GM12875 (cell line): ENCODE data around the gene PCDHB7.
"Not testable (repeated sequence)": the region's sequence is repeated elsewhere in the genome, so short reads cannot be mapped to it uniquely, and the experiment has no call there.

Experiments used
- H3K4me3 ChIP-seq: one replicate; pipeline ENCODE4 v1.5.1; 2011; ENCODE audit warnings: low read depth, low read length, control low read depth
- TF ChIP-seq, protein P1 (sequence below): IDR thresholded peaks from 2 replicates; pipeline ENCODE4 v1.5.1; 2011; ENCODE audit warnings: low read depth, mild to moderate bottlenecking, control low read depth, inconsistent platforms, low read length, moderate library complexity, borderline replicate concordance; ENCODE audit not compliant: insufficient read depth

Gene PCDHB7

GRCh38 chr5:141150224-141150992 lies 22.0 kb upstream of the PCDHB7 start:
- H3K4me3 ChIP-seq = no peak overlapping the region
- TF ChIP-seq, protein P1, sequence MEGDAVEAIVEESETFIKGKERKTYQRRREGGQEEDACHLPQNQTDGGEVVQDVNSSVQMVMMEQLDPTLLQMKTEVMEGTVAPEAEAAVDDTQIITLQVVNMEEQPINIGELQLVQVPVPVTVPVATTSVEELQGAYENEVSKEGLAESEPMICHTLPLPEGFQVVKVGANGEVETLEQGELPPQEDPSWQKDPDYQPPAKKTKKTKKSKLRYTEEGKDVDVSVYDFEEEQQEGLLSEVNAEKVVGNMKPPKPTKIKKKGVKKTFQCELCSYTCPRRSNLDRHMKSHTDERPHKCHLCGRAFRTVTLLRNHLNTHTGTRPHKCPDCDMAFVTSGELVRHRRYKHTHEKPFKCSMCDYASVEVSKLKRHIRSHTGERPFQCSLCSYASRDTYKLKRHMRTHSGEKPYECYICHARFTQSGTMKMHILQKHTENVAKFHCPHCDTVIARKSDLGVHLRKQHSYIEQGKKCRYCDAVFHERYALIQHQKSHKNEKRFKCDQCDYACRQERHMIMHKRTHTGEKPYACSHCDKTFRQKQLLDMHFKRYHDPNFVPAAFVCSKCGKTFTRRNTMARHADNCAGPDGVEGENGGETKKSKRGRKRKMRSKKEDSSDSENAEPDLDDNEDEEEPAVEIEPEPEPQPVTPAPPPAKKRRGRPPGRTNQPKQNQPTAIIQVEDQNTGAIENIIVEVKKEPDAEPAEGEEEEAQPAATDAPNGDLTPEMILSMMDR = no peak

DNA sequence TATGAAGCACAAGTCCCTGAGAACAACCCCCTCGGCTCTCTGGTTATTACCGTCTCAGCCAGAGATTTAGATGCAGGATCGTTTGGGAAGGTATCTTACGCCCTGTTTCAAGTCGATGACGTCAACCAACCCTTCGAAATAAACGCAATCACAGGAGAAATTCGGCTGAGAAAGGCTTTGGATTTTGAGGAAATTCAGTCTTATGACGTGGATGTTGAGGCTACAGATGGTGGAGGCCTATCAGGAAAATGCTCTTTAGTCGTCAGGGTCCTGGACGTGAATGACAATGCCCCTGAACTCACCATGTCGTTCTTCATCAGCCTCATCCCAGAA lies 21.5 kb upstream of the PCDHB7 start:
- TF ChIP-seq, protein P1 = no peak
- no peak overlapping the region for H3K4me3 ChIP-seq

- H3K4me3 ChIP-seq = not testable (repeated sequence)
These were observed 20.8 kb upstream of the PCDHB7 start for GRCh38 chr5:141151632-141152031.

DNA sequence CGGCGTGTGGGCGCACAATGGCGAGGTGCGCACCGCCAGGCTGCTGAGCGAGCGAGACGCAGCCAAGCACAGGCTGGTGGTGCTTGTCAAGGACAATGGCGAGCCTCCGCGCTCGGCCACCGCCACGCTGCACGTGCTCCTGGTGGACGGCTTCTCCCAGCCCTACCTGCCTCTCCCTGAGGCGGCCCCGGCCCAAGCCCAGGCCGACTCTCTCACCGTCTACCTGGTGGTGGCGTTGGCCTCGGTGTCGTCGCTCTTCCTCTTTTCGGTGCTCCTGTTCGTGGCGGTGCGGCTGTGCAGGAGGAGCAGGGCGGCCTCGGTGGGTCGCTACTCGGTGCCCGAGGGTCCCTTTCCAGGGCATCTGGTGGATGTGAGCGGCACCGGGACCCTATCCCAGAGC lies 20.3 kb upstream of the PCDHB7 start:
- not testable (repeated sequence) for H3K4me3 ChIP-seq

- TF ChIP-seq, protein P1 = no peak
- H3K4me3 ChIP-seq = no peak overlapping the region
These were observed 16.7 kb upstream of the PCDHB7 start for GRCh38 chr5:141155540-141156374.

DNA sequence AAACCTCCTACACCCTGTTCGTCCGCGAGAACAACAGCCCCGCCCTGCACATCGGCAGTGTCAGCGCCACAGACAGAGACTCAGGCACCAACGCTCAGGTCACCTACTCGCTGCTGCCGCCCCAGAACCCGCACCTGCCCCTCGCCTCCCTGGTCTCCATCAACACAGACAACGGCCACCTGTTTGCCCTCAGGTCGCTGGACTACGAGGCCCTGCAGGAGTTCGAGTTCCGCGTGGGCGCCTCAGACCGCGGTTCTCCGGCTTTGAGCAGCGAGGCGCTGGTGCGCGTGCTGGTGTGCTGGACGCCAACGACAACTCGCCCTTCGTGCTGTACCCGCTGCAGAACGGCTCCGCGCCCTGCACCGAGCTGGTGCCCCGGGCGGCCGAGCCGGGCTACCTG lies 15.1 kb upstream of the PCDHB7 start:
- not testable (repeated sequence) for H3K4me3 ChIP-seq

DNA sequence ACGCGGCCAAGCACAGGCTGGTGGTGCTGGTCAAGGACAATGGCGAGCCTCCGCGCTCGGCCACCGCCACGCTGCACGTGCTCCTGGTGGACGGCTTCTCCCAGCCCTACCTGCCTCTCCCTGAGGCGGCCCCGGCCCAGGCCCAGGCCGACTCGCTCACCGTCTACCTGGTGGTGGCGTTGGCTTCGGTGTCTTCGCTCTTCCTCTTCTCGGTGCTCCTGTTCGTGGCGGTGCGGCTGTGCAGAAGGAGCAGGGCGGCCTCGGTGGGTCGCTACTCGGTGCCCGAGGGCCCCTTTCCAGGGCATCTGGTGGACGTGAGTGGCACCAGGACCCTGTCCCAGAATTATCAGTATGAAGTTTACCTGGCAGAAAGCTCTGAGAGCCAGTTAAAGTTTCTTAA lies 14.5 kb upstream of the PCDHB7 start:
- H3K4me3 ChIP-seq = not testable (repeated sequence)

DNA sequence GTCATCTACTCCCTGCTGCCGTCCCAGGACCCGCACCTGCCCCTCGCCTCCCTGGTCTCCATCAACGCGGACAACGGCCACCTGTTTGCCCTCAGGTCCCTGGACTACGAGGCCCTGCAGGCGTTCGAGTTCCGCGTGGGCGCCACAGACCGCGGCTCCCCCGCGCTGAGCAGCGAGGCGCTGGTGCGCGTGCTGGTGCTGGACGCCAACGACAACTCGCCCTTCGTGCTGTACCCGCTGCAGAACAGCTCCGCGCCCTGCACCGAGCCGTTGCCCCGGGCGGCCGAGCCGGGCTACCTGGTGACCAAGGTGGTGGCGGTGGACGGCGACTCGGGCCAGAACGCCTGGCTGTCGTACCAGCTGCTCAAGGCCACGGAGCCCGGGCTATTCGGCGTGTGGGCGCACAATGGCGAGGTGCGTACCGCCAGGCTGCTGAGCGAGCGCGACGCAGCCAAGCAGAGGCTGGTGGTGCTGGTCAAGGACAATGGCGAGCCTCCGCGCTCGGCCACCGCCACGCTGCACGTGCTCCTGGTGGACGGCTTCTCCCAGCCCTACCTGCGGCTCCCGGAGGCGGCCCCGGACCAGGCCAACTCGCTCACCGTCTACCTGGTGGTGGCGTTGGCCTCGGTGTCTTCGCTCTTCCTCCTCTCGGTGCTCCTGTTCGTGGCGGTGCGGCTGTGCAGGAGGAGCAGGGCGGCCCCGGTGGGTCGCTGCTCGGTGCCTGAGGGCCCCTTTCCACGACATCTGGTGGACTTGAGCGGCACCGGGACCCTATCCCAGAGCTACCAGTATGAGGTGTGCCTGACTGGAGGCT lies 2.1 kb downstream of the PCDHB7 start:
- not testable (repeated sequence) for H3K4me3 ChIP-seq

DNA sequence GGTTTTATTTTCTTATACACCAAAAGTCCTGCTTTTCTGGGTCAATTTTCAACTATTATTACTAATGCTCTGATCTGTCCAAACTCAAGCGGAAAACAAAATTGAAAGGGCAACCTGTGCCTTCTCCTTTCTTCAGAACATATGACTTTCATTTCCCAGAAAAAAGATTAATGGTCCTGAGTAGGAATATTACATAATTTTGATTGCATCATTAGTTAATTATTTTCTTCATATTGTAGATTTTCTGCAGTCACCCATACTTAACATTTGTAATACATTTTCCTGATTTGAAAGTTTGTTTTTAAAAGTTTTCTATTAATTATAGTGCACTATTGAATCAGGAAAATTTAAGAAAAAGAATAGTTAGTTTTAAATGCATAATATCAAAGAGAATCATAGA lies 3.5 kb downstream of the PCDHB7 start:
- TF ChIP-seq, protein P1 = no peak

GRCh38 chr5:141177577-141178191 lies 5.2 kb downstream of the PCDHB7 start, which contains the start of gene PCDHB8:
TSS of gene PCDHB8 (plus strand) at chr5:141177790. CDS start at chr5:141178035, 245 bp downstream.
- H3K4me3 ChIP-seq = not testable (repeated sequence)

More for the DNA sequence above, 3.5 kb downstream of the PCDHB7 start:
- no peak overlapping the region for H3K4me3 ChIP-seq

- not testable (repeated sequence) for H3K4me3 ChIP-seq
These were observed 6.9 kb downstream of the PCDHB7 start for GRCh38 chr5:141179371-141179770.

DNA sequence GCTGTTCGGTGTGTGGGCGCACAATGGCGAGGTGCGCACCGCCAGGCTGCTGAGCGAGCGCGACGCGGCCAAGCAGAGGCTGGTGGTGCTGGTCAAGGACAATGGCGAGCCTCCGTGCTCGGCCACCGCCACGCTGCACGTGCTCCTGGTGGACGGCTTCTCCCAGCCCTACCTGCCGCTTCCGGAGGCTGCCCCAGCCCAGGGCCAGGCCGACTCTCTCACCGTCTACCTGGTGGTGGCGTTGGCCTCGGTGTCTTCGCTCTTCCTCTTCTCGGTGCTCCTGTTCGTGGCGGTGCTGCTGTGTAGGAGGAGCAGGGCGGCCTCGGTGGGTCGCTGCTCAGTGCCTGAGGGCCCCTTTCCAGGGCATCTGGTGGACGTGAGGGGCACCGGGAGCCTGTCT lies 7.4 kb downstream of the PCDHB7 start:
- not testable (repeated sequence) for H3K4me3 ChIP-seq
